H9 (cell line): ENCODE data around the gene IAH1. TPM values are rescaled to one million over a fixed set of nuclear protein-coding genes. Genes with fewer than 3 reads are reported as not detected.

Experiments used
- DNase-seq: peaks from one replicate; pipeline ENCODE4 v3.0.0-alpha.2; 2017
- H2AFZ ChIP-seq: one replicate; pipeline ENCODE4 v1.6.1; 2013; ENCODE audit warnings: mild to moderate bottlenecking, low read length, control low read depth, moderate library complexity
- H2AK5ac ChIP-seq: 2 replicates; pipeline ENCODE4 v1.6.1; 2013; ENCODE audit warnings: low read length, control low read depth, mixed read lengths; ENCODE audit not compliant: insufficient read length
- H2BK120ac ChIP-seq: one replicate; pipeline ENCODE4 v1.6.1; 2013; ENCODE audit warnings: low read depth, mild to moderate bottlenecking, low read length, control low read depth, inconsistent platforms; ENCODE audit not compliant: poor library complexity, severe bottlenecking
- H2BK12ac ChIP-seq: 2 replicates; pipeline ENCODE4 v1.6.1; 2013; ENCODE audit warnings: low read length, control low read depth, mixed read lengths, low read depth; ENCODE audit not compliant: insufficient read length
- H2BK15ac ChIP-seq: 2 replicates; pipeline ENCODE4 v1.6.1; 2013; ENCODE audit warnings: low read depth, low read length, control low read depth
- H2BK20ac ChIP-seq: one replicate; pipeline ENCODE4 v1.6.1; 2013; ENCODE audit warnings: low read depth, mild to moderate bottlenecking, low read length, control low read depth, inconsistent platforms; ENCODE audit not compliant: poor library complexity, severe bottlenecking
- H2BK5ac ChIP-seq: 2 replicates; pipeline ENCODE4 v1.6.1; 2013; ENCODE audit warnings: low read length, control low read depth, mixed read lengths; ENCODE audit not compliant: insufficient read length
- H3K14ac ChIP-seq: 2 replicates; pipeline ENCODE4 v1.6.1; 2013; ENCODE audit warnings: low read length, control low read depth; ENCODE audit not compliant: insufficient read depth
- H3K18ac ChIP-seq: 2 replicates; pipeline ENCODE4 v1.6.1; 2013; ENCODE audit warnings: low read depth, mild to moderate bottlenecking, mixed read lengths, low read length, control low read depth; ENCODE audit not compliant: insufficient read length
- H3K23ac ChIP-seq: 2 replicates; pipeline ENCODE4 v1.6.1; 2013; ENCODE audit warnings: low read length, control low read depth, mixed read lengths, low read depth; ENCODE audit not compliant: insufficient read length
- H3K23me2 ChIP-seq: 2 replicates; pipeline ENCODE4 v1.6.1; 2013; ENCODE audit warnings: low read depth, mild to moderate bottlenecking, mixed read lengths, low read length, control low read depth; ENCODE audit not compliant: insufficient read length, poor library complexity, severe bottlenecking
- H3K27ac ChIP-seq: 2 replicates; pipeline ENCODE4 v1.5.1; 2013; ENCODE audit warnings: low read length, control low read depth, mixed read lengths, low read depth; ENCODE audit not compliant: insufficient read length
- H3K27me3 ChIP-seq: 2 replicates; pipeline ENCODE4 v1.6.1; 2013; ENCODE audit warnings: low read length, control low read depth, inconsistent platforms; ENCODE audit not compliant: insufficient read depth
- H3K4ac ChIP-seq: 2 replicates; pipeline ENCODE4 v1.6.1; 2013; ENCODE audit warnings: low read depth, mild to moderate bottlenecking, control low read depth, inconsistent platforms, low read length, moderate library complexity
- H3K4me1 ChIP-seq: 2 replicates; pipeline ENCODE4 v1.6.1; 2013; ENCODE audit warnings: low read length, control low read depth, inconsistent platforms; ENCODE audit not compliant: insufficient read depth
- H3K4me2 ChIP-seq: 2 replicates; pipeline ENCODE4 v1.6.1; 2013; ENCODE audit warnings: low read length, control low read depth, mixed read lengths; ENCODE audit not compliant: insufficient read length, insufficient read depth
- H3K56ac ChIP-seq: 2 replicates; pipeline ENCODE4 v1.6.1; 2013; ENCODE audit warnings: low read depth, mild to moderate bottlenecking, mixed read lengths, low read length, control low read depth; ENCODE audit not compliant: insufficient read length
- H3K79me1 ChIP-seq: 2 replicates; pipeline ENCODE4 v1.6.1; 2013; ENCODE audit warnings: low read depth, mild to moderate bottlenecking, moderate library complexity, low read length, control low read depth, inconsistent platforms; ENCODE audit not compliant: insufficient read depth, poor library complexity, severe bottlenecking
- H3K79me2 ChIP-seq: 2 replicates; pipeline ENCODE4 v1.6.1; 2013; ENCODE audit warnings: low read length, control low read depth, inconsistent platforms; ENCODE audit not compliant: insufficient read depth
- H3K9ac ChIP-seq: 2 replicates; pipeline ENCODE4 v1.6.1; 2013; ENCODE audit warnings: low read length, control low read depth, mixed read lengths; ENCODE audit not compliant: insufficient read length; ENCODE audit errors: extremely low read depth
- H3K9me3 ChIP-seq: one replicate; pipeline ENCODE4 v1.6.1; 2013; ENCODE audit warnings: low read depth, low read length, inconsistent platforms; ENCODE audit not compliant: control insufficient read depth
- H3T11ph ChIP-seq: one replicate; pipeline ENCODE4 v1.6.1; 2013; ENCODE audit warnings: mild to moderate bottlenecking, low read length, control low read depth, inconsistent platforms
- H4K20me1 ChIP-seq: one replicate; pipeline ENCODE4 v1.6.1; 2013; ENCODE audit not compliant: control insufficient read depth, insufficient read length, insufficient read depth
- H4K5ac ChIP-seq: 2 replicates; pipeline ENCODE4 v1.6.1; 2013; ENCODE audit warnings: low read depth, mild to moderate bottlenecking, mixed read lengths, low read length, control low read depth; ENCODE audit not compliant: insufficient read length
- H4K8ac ChIP-seq: replicated peaks from 2 replicates; pipeline ENCODE4 v1.6.1; 2013; ENCODE audit warnings: low read length, control low read depth, mixed read lengths, low read depth; ENCODE audit not compliant: insufficient read length
- H4K91ac ChIP-seq: 2 replicates; pipeline ENCODE4 v1.6.1; 2013; ENCODE audit warnings: low read depth, mild to moderate bottlenecking, moderate library complexity, mixed read lengths, low read length, control low read depth; ENCODE audit not compliant: insufficient read length
- H3K27ac Mint-ChIP-seq, 3 experiments: 2 replicates in 2 of 3; 3 replicates in 1 of 3; pipeline ENCODE4 v1.8.0; 2020 to 2021; ENCODE audit warnings: mixed read lengths in 3 of 3, mild to moderate bottlenecking in 1 of 3, moderate library complexity in 1 of 3
- H3K27me3 Mint-ChIP-seq: 2 replicates; pipeline ENCODE4 v1.8.0; 2021; ENCODE audit warnings: low read depth, mild to moderate bottlenecking, moderate library complexity, mixed read lengths
- H3K36me3 Mint-ChIP-seq, 3 experiments: 2 replicates in 2 of 3; 3 replicates in 1 of 3; pipeline ENCODE4 v1.8.0; 2020 to 2021; ENCODE audit warnings: low read depth in 3 of 3, mixed read lengths in 3 of 3; ENCODE audit not compliant: insufficient read depth in 1 of 3
- H3K4me1 Mint-ChIP-seq, 2 experiments: 2 replicates each; pipeline ENCODE4 v1.8.0; 2020; ENCODE audit warnings: mixed read lengths in 2 of 2
- H3K4me3 Mint-ChIP-seq, 2 experiments: 2 replicates in 1 of 2; 3 replicates in 1 of 2; pipeline ENCODE4 v1.8.0; 2020 to 2021; ENCODE audit warnings: mild to moderate bottlenecking in 2 of 2, mixed read lengths in 2 of 2, moderate library complexity in 1 of 2
- H3K9me3 Mint-ChIP-seq, 2 experiments: 2 replicates in 1 of 2; 3 replicates in 1 of 2; pipeline ENCODE4 v1.8.0; 2020; ENCODE audit warnings: mild to moderate bottlenecking in 2 of 2, mixed read lengths in 2 of 2, moderate library complexity in 1 of 2
- CTCF ChIP-seq: fragments of 200-600 bp; sonication (generic); conservative IDR thresholded peaks from 3 replicates; pipeline ENCODE4 v1.8.0; 2021; ENCODE audit warnings: antibody characterized with exemption, mild to moderate bottlenecking
- WGBS: extraction: QIAGEN DNeasy Blood & Tissue Kit; methylation state at CpG from one replicate; pipeline ENCODE4 v1.1.7; 2013; ENCODE audit warnings: missing lambda C conversion rate, low lambda C conversion rate, mixed read lengths; ENCODE audit not compliant: insufficient read length; ENCODE audit errors: extremely low coverage; 5-methylcytosine and 5-hydroxymethylcytosine counted together
- total RNA-seq: library from RNA; stranded (reverse); gene quantifications from 2 replicates; pipeline ENCODE4 v1.2.1, GENCODE V29; 2021

The IAH1 gene
- total RNA-seq, 1 experiment from 2014 or later, result 25.6 TPM

- no peaks in the 10 kb centered on the region for H3K9me3 Mint-ChIP-seq
- Histone ChIP-seq H3T11ph (no peak overlapping the region), H2BK5ac (no peak overlapping the region), H2AK5ac (no peak overlapping the region), H3K4me1 (no peaks in the 10 kb centered on the region), H3K14ac (no peak overlapping the region), H3K18ac (no peak overlapping the region), H3K9ac (no peak overlapping the region), H3K27ac (no peak overlapping the region), H3K23ac (no peak overlapping the region), H3K79me2 (no peaks in the 10 kb centered on the region; the same call in 1 of the 2 replicates), H2BK20ac (no peak overlapping the region), H3K23me2 (no peaks in the 10 kb centered on the region), H4K20me1 (no peaks in the 10 kb centered on the region), H3K27me3 (no peaks in the 10 kb centered on the region), H3K56ac (no peak overlapping the region), H2BK120ac (no peak overlapping the region), H4K5ac (no peak overlapping the region), H3K4ac (no peak overlapping the region), H2AFZ (no peak overlapping the region), H3K79me1 (no peaks in the 10 kb centered on the region), H3K4me2 (no peak overlapping the region), H4K8ac (no peak overlapping the region), H2BK15ac (no peak overlapping the region), H3K9me3 (no peaks in the 10 kb centered on the region), H2BK12ac (no peak overlapping the region), H4K91ac (no peak overlapping the region)
- no peak for TF ChIP-seq CTCF
- no CpG with 5 or more reads among the region's 2 CpGs for WGBS
- H3K36me3 Mint-ChIP-seq, result peaks cover 21 to 61% (median 60%) of the 10 kb centered on the region in 3 experiments; a peak in 6 of 7 replicates
- no peak for DNase-seq
- H3K27ac Mint-ChIP-seq, result no peak overlapping the region
- H3K4me3 Mint-ChIP-seq, result no peak overlapping the region
- H3K4me1 Mint-ChIP-seq, result no peaks in the 10 kb centered on the region
- H3K27me3 Mint-ChIP-seq, result no peaks in the 10 kb centered on the region
Observed at GRCh38 chr2:9430316-9431293, 43.7 kb upstream of the IAH1 start.
